Measurements from ENCODE around the gene ATP11B.

The ATP11B gene

DNA sequence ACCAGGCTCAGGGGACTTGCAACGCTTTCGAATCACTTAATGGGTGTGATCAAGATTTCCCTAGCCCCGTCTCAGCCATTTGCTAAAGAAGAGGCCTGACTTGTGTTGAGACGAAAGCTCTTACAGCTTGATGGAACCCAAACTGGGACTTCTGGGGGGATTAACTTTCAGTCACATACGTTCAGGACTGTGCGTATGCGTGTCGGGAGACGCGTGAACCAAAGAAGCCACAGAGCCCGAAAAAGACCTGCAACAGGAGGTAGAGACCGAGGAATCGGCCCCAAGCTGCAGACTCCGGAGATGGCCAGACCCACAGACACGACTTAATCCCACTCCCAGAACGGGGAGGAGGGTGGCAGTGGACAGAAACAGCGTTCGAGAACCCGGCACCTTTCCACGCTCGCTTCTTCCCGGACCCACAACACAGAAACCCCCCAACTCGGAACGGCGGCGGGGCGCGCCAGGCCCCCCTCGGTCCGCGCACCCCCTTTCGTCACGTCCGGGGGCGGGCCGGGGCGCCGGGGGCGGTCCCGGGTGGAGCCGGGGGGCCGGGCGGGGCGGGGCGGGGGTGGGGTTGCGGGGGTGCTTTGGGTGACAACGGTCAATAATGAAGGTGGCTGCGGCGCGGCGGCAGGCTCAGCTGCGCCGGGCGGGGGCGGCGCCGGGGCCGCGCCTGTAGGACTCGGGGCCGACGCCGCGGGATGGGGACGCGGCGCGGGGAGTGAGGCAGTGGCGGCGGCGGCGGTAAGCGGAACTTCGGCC is at the start of gene ATP11B:
Gene ATP11B, plus strand, starts transcription at position 604 of the 762 bp plus-strand sequence. CDS start 256 bp downstream, outside the sequence.
- DNase-seq: peak; percentile 19

DNA sequence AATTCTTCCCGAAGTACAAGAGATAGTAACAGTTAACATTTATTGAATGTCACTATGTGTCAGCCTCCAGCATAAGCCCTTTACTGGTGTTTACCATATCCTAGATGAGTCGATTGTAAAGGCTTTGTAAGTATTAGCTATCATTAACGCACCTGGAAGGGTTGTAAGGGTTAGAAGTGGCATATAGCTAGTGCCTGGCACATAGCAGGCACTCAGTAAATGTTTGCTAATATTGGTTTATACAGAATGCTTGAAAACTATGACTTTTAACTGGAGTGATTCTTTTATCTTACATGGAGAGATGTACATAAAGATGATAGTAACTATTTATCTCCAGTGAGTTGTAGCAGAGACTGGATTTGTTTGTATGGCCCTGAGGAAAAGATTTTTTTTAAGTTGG is 46.3 kb upstream of the ATP11B start:
- DNase-seq: no peak

DNA sequence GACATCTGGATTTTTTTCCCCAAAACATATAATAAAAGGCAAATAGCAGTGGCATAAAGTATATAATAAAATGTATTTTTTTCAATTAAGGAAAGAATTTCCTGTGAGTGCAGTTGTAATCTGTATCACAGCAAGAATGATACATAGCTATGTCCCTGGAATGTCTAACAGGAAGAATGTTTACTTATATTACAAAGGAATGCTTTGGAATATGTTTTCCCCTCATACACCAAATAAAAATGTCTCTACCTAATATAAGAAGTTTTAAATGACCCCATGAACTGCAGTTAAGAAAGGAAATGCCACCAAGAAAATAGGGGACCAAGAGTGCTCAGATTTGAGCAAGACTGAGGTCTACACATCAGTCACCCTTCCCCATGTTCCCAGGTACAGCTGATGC is 38.0 kb upstream of the ATP11B start:
- no peak for DNase-seq

- no peak for DNase-seq
Measured at GRCh38 chr3:182755712-182756111, 37.6 kb upstream of the ATP11B start.

GRCh38 chr3:182760576-182761164 is 32.6 kb upstream of the ATP11B start:
- no peak for DNase-seq

DNA sequence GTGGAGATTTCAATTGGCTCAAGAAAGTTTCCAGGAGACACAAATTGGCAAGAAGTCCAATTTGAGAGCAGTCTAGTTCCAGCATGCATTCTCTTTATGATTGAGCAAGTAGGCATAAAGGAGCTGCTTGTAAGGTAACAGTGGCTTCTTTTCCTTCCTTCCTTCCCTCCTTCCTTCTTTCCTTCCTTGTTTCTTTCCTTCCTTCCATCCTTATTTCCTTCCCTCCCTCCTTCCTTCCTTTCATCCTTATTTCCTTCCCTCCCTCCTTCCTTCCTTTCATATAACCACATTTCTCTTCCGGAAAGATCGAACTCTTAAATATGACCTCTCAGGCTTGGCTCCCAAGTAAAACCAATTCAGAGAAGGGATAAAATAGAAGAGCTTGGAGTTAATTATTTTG is 29.4 kb upstream of the ATP11B start:
- no peak for DNase-seq

- no peak for DNase-seq
Measured at GRCh38 chr3:182765287-182765686, 28.0 kb upstream of the ATP11B start.

DNA sequence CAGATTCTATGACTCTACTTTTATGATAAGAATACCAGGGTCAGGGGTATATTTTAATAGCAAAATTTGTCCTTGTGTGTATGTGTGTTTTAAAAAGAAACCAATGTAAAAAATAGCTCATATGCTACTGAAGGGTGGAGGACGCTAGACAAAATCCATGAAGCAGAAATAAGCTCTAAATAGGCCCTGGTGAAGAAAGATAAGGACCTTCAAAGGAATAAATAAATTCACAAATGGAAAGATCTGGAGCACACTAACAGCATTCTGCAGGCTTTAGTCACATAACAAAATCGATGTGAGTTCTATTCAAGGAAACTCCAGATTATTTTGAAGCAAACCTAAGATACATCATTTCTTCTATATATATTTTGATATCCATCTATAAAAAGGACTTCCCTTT is 27.2 kb upstream of the ATP11B start:
- no peak for DNase-seq

GRCh38 chr3:182768413-182768812 is 24.9 kb upstream of the ATP11B start:
- no peak for DNase-seq

DNA sequence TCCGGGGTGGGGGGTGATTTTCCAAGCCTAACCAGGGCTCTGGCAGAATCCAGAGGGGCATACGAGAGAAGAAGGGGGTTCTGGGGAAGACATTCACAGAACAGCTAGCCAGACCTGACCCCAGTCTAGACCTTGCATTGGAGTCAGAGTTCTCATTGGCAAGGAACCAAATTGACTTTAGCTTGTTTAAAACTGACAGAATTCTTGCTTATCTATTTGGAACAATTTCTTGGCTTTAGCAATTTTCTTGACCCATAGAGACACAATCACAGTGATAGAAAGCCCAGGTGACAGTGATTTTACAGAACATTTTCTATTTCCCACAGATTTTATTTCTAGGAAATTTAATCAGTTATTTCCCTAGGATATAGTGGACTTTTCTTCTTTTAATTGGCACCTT is 23.6 kb upstream of the ATP11B start:
- DNase-seq: no peak

GRCh38 chr3:182782149-182782548 is 11.2 kb upstream of the ATP11B start:
- no peak for DNase-seq

- no peak for DNase-seq
Measured at GRCh38 chr3:182783106-182783505, 10.2 kb upstream of the ATP11B start.

DNA sequence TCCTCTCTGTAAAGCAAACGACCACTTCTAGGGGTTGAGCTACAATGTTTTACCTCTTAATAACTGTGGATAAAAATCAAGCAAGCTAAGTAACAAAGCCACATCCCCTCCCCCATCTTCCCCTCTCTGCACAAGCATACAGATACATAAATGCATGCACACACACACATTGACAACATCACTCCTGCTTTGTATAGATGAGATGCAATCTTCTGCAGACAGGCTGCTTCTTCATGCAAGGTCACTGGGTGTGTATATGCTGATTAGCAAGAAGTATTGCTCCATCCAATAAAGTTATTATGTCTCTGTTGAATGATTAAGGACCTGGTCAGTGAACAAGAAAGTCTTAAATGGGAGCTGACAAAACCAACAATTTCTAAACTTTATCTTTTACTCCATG is 8.8 kb upstream of the ATP11B start:
- no peak for DNase-seq

DNA sequence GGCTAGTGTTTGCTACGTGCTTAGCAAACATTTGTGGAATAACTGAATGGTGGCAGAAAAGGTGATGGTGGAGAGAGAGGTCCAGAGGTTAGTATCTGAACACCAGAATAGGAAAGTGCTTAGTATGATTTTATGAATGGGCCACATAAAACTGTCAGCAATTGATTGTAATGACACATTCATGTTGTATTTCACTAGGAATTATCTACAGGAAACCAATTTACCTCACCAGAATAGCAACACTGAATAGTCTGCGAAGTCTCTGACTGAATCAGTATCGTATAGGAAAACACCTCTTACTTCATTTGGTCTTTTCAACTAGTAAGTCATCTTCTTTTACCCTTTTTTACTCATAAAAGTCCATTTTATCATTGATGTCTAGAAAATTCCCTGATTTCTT is 8.2 kb upstream of the ATP11B start:
- DNase-seq: no peak

DNA sequence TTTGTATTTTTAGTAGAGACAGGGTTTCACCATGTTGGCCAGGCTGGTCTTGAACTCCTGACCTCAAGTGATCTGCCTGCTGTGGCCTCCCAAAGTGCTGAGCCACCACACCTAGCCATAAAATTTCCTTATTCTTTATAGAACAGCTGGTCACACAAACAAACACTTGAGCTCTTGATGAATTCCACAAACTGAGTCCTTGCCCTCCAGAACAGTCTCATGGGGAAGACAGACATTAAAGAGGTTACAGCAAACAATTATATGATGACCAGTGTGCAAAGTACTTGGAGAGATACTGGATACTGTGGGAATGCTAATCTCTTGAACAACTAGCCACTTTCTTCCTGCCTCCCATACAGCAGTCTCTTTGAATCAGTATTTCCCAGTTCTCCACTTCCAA is 7.5 kb upstream of the ATP11B start:
- no peak for DNase-seq

- no peak for DNase-seq
Measured at GRCh38 chr3:182786564-182787196, 6.6 kb upstream of the ATP11B start.

DNA sequence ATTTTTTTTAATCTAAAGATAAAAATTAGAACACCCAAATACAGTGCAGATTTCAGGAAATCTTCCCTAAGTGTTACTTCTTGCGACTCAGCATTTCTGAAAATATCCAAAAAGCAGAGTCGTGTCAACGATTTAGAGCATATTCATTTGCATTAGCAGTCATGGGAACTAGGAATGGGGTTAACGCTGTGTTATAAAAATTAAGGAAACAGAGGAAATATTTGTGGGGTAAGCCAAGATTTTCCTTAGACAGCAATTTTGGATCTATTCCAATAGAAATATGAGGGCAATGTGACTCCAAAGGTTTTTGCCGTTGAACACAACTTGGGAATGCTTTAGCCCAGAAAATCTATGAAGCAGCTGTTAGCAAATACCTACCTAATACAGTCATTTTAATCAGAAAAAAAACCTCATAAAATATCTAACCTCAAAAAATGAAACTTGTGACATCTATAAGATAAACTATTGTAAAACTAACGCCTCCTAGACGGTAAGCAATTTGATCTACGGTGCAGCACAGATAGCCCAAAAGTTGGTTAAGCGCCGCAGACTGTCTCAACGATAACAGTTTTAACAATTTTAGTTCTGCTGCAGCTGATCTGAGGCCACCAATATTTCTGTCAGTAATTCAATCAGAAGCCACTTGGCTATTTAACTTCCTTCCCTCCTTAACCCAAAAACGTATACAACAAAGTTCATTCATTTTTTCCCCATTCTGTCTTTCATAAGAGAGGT is 5.8 kb upstream of the ATP11B start:
- DNase-seq: no peak

- DNase-seq: no peak
Measured at GRCh38 chr3:182789371-182789770, 3.9 kb upstream of the ATP11B start.

- DNase-seq: no peak
Measured at GRCh38 chr3:182790612-182791011, 2.7 kb upstream of the ATP11B start.

DNA sequence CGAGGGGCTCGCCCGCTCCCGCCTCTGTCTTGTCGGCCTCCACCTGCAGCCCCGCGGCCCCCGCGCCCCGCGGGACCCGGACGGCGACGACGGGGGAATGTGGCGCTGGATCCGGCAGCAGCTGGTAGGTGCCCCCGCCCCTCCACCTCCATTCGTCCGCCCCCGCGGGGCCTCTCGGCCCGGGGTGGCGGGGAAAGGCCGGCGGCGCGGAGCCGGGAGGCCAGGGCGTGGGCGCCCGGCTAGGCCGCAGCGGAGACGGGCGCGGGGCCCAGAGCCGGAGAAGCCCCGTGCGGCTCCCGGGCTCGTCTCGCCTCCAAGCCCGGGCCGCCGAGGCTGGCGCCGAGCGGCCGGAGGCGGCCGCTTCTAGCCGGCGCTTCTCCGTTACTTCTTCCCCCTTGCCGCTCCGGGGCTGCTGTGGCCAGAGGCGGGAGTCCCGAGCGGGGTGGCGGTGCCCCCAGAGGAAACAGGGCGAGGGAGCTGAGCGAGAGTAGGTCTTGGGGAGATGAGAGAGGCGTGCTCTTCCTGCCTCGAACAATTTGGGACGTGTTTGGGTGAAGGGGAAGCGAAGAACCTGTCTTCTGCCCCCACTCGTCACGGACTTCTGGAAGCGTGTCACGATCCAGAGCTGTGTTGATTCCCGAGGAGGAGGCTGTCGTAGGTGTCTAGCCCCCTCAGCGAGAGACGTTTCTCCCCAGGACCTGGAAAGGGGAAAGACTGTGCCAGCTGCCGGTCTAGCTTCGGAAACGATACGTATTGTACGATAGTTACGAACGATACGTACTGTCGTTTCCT is 555 bp downstream of the ATP11B start:
- DNase-seq: no peak

GRCh38 chr3:182794455-182795388 is 1.4 kb downstream of the ATP11B start:
- no peak for DNase-seq

DNA sequence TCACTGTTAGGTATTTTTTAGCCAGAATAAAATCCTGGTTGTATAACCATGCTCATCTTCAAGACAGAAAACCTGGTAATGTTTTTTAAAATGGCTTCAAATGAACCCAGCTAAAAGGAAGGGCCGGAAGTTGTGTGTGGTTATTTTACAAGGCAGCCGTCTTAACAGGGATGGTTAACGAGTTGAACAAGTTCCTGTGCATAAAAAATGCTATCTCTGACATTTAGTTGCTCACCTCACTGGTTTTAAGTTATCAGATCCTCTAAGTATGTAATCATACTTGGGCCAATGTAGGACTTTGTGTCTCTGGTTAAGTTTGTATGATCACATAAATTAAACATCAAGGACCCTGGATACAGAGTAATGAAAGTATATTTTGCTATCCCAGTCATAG is 2.1 kb downstream of the ATP11B start:
- peak; percentile 19 for DNase-seq

Data from DMS153 (cell line).